ENCODE results near the gene VPS35L.
A peak's percentile ranks its signal among the peaks of the same experiment; 100 is the strongest.
"Not testable (repeated sequence)": the region's sequence is repeated elsewhere in the genome, so short reads cannot be mapped to it uniquely, and the experiment has no call there.

Gene VPS35L

GRCh38 chr16:19713697-19714096 is 158.2 kb downstream of the VPS35L start:
- DNase-seq, result no peak

DNA sequence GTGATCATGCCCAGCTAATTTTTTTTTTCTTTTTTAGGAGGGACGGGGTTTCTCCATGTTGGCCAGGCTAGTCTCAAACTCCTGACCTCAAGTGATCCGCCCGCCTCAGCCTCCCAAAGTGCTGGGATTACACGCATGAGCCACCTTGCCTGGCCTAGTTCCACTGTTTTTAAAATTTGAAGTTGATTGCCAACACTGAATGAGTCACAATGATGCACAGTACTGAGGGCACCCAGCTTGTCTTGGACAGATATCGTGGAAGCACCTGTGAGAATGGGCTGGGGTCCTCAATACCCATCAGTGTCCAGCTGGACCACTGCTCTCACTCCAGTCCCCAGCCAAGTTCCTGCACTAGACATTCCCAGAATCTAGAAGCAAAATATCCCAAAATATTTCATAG is 160.1 kb downstream of the VPS35L start:
- DNase-seq, result no peak

DNA sequence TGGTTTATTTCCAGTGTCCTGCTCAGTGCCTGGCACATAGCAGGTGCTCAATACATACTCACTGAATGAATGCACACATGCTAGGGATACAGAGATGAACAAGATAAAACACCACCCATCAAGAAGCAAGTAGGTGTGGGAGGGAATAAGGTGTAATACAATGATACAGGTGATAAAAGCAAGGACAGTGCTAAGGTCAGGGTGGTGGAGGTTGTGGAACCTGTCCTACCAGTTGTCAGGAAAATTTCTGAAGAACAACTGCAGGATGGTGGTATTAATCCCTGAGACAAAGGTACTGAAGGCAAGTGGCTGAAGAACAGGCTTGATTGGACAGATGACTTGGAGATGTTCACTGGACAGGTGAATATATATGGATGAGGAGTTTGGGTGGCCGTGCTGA is 160.7 kb downstream of the VPS35L start:
- no peak for DNase-seq

GRCh38 chr16:19716728-19717127 is 161.2 kb downstream of the VPS35L start:
- DNase-seq, result not testable (repeated sequence)

- DNase-seq, result no peak
These were observed 161.8 kb downstream of the VPS35L start for GRCh38 chr16:19717314-19717713.

GRCh38 chr16:19717741-19718623 is 162.5 kb downstream of the VPS35L start, which contains the start of the genes IQCK and KNOP1:
Gene IQCK, plus strand, starts transcription at chr16:19718271. Its CDS starts 36 bp downstream, at chr16:19718307.
Gene KNOP1, minus strand, starts transcription at chr16:19718227. Its CDS starts 3,192 bp downstream, at chr16:19715035.
- peak; percentile 90 for DNase-seq

DNA sequence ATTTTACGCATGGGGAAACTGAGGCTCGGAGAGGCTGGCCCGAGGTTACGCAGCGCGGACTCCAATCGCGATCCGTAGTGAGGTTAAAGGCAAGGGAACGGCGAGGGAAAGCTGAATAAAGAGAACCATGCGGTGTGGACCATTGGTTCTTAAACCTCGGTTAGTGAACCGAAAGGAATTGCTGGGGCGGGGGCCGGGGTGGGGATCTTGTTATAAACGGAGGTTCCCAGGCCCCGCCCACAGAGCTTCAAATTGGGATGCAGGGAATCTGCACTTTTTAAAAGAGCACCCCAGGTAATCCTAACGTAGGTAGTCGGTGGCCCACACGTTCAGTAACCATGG is 163.1 kb downstream of the VPS35L start:
- no peak for DNase-seq

GRCh38 chr16:19722269-19722952 is 166.9 kb downstream of the VPS35L start:
- DNase-seq, result no peak

DNA sequence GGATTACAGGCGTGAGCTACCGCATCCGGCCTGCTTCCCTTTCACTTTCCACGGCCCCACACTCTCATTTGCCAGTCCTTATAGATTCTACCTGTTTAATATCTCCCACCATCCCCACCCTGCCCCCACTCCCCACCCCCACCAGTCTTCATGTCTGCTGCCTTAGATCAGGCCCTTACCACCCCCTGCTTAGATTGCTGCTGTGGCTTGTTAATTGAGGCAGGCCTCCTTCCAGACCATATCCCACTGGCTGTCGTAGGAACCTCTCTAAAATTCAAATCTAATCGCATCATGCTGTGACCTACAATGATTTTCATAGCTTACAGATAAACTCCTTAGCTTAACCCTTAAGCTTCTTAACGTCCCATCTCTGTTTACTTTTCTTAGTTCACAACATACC is 167.5 kb downstream of the VPS35L start:
- DNase-seq, result no peak

DNA sequence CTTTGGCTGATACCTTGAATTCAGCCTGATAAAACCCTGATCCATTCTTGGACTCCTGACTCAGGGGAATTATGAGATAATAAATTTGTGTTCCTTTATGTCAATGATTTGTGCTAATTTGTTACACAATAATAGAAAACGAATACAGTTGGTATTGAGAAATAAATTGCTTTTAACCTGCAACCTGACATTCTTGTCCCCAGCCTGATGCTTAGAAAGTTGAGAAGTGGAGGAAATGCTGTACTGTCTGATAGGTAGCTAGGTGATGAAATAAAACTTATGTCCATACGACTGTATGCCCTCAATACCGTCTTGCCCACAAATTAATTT is 173.1 kb downstream of the VPS35L start:
- no peak for DNase-seq

DNA sequence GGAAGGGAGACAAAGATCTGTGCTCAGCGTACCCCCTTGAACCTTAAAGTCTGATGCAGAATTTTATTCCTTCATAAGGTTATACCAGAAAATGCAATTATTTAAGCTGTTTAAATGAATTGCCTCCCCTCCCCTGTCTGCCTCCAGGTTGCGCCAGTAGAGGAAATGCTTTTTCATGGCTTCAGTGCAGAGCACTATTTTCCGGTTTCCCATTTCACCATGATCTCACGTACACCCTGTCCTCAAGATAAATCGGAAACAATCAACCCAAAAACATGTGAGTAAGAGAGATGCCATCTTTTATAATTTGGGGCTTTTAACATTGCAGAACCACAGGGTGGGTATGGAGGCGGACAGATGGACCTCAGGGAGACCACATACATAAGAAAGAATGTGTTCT is 178.0 kb downstream of the VPS35L start:
- DNase-seq, result no peak

DNA sequence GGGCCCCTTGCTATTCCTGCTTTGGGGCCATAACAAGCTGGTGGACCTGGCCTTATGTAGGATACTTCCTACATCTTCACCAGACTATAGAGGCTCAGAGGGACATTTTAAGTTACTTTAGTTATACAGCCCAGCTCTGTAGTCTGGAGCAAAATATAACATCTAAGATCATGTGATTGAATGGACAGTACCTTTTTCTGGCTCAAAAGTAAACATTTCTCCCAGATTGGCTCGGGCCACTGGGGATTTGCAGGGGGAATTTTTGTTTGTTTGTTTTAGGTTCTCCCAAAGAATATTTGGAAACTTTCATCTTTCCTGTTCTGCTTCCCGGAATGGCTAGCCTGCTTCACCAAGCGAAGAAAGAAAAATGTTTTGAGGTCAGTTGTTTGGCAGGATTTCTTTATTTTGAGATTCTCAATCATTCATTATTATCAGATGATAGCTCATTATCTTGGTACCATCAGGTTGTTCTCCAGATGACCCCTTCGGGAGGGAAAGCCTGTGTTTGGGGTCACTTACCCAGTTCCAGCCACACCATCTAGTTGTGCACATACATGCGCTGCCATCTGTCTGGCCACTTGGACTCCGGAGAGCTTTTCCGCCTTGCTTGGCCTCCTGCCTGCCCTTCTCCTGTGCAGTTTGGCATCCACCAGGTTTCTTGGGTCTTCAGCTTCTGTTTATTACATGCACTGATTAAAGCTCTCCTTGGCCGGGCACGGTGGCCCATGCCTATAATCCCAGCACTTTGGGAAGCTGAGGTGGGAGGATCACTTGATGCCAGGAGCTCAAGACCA is 179.8 kb downstream of the VPS35L start:
- no peak for DNase-seq

- DNase-seq, result no peak
These were observed 182.0 kb downstream of the VPS35L start for GRCh38 chr16:19737306-19738038.

GRCh38 chr16:19741354-19741753 is 185.9 kb downstream of the VPS35L start:
- no peak for DNase-seq

- DNase-seq, result no peak
These were observed 188.3 kb downstream of the VPS35L start for GRCh38 chr16:19743816-19744159.

DNA sequence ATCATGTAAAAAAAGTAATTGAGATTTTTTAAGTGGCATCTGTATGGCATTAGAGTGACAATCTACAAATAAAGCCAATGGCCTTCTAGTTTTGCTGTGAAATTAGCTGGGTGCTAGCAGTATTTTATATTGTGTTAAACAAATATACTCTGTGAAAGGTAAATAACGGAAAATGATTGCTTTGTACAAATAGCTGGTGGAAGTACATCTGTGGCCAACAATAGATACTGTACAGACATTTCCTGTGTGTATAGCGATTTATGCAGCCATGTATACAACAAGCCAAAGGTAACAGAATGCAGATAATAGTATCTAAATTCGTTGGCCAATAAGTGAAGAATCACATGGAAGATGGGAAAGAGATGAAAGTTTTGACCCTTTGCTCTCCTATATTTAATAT is 189.2 kb downstream of the VPS35L start:
- DNase-seq, result no peak

- no peak for DNase-seq
These were observed 189.9 kb downstream of the VPS35L start for GRCh38 chr16:19745286-19746010.

- DNase-seq, result no peak
These were observed 191.1 kb downstream of the VPS35L start for GRCh38 chr16:19746561-19746960.

- DNase-seq, result no peak
These were observed 193.1 kb downstream of the VPS35L start for GRCh38 chr16:19748389-19749168.

DNA sequence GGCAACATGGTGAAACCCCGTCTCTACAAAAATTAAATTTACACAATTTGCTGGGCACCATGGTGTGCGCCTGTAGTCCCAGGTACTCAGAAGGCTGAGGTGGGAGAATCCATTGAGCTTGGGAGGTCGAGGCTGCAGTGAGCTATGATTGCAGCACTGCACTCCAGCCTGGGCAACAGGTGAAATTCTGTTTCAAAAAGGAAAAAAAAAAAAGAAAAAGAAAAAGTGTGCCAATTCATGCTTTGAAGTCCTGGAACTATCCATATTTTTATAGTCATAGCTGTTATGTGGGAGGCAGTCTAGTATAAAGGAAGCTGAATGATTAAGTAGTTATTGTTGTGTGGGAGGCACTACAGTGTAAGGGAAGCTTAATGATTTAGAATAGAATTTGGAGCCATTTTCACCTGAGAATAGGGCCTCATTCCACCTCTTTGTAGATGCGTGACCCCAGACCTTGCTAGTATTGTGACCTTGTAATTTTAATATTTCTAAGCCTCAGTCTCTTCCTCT is 194.1 kb downstream of the VPS35L start:
- no peak for DNase-seq
